K562 (cell line): ENCODE results near the gene CDCA7.

ENCODE experiments used
- BMI1 ChIP-seq: fragments of 150-350 bp; IDR thresholded peaks from 2 replicates; pipeline ENCODE4 v1.6.1; 2014; ENCODE audit warnings: low read length
- EP300 ChIP-seq: IDR thresholded peaks from 2 replicates; pipeline ENCODE4 v1.6.1; 2012; ENCODE audit warnings: low read length, improper control_type of control experiment
- POLR2A ChIP-seq: fragments of 450-650 bp; conservative IDR thresholded peaks from 2 replicates; pipeline ENCODE4 v1.6.1; 2016
- TCF7L2 ChIP-seq: fragments of 150-350 bp; IDR thresholded peaks from 2 replicates; pipeline ENCODE4 v1.6.1; 2016; ENCODE audit warnings: low read depth, mild to moderate bottlenecking, low read length, moderate library complexity
- ZNF384 ChIP-seq: IDR thresholded peaks from 2 replicates; pipeline ENCODE4 v1.6.1; 2012; ENCODE audit warnings: low read depth, low read length, improper control_type of control experiment
- ZNF830 ChIP-seq: fragments of 250-450 bp; sonication (Bioruptor Pico); IDR thresholded peaks from 2 replicates; pipeline ENCODE4 v1.5.0; 2021; ENCODE audit warnings: mild to moderate bottlenecking
- ZSCAN32 ChIP-seq: fragments of 450-650 bp; formaldehyde crosslinking; IDR thresholded peaks from 2 replicates; pipeline ENCODE4 v1.4.0; 2020; ENCODE audit warnings: mild to moderate bottlenecking, moderate library complexity
- TF ChIP-seq, protein P1 (sequence below), 3 experiments: IDR thresholded peaks in 2 of 3; conservative IDR thresholded peaks in 1 of 3; 2 replicates each; pipeline ENCODE4 v1.5.1; 2011 to 2012; ENCODE audit warnings: low read length in 3 of 3, mild to moderate bottlenecking in 3 of 3, control low read depth in 2 of 3, improper control_type of control experiment in 1 of 3, inconsistent platforms in 1 of 3, low read depth in 1 of 3, mixed read lengths in 1 of 3, moderate library complexity in 1 of 3; ENCODE audit not compliant: insufficient read depth in 2 of 3

DNA sequence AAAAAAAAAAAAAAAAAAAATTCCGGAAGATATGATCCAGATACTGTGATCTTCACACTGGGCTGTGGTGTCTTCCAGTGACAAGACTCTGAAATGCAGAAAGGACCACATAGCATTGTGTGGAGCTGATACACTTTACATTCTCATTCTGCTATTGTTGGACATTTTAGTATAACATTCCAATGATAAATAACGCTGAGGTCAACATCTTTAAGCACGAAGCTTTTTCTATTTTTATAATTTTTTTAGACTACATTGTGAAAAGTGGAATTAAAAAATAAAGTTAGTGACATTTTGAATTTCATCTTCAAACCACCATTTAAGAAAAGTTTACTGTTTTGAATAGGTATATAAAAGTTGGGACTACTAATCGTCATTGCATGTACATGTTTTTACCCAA lies 62.7 kb downstream of the CDCA7 start:
- TF ChIP-seq, protein P1, sequence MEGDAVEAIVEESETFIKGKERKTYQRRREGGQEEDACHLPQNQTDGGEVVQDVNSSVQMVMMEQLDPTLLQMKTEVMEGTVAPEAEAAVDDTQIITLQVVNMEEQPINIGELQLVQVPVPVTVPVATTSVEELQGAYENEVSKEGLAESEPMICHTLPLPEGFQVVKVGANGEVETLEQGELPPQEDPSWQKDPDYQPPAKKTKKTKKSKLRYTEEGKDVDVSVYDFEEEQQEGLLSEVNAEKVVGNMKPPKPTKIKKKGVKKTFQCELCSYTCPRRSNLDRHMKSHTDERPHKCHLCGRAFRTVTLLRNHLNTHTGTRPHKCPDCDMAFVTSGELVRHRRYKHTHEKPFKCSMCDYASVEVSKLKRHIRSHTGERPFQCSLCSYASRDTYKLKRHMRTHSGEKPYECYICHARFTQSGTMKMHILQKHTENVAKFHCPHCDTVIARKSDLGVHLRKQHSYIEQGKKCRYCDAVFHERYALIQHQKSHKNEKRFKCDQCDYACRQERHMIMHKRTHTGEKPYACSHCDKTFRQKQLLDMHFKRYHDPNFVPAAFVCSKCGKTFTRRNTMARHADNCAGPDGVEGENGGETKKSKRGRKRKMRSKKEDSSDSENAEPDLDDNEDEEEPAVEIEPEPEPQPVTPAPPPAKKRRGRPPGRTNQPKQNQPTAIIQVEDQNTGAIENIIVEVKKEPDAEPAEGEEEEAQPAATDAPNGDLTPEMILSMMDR (IDR thresholded peaks at IDR 0.05 in 2 of 3, conservative IDR thresholded peaks at IDR 0.05 in 1 of 3; ENCODE audit: insufficient read depth in 2 of 3, low read depth in 1 of 3, low read length in 3 of 3) = no peak
- no peak for TF ChIP-seq POLR2A
- TF ChIP-seq ZSCAN32 (CRISPR knock-in tag) = no peak
- TF ChIP-seq ZNF830 (CRISPR knock-in tag) = no peak
- TF ChIP-seq ZNF384 = no peak
- no peak for TF ChIP-seq TCF7L2
- no peak for TF ChIP-seq BMI1
- no peak for TF ChIP-seq EP300
